ENCODE data around the gene RSAD1.
A peak's percentile ranks its signal among the peaks of the same experiment; 100 is the strongest.

RSAD1 gene

DNA sequence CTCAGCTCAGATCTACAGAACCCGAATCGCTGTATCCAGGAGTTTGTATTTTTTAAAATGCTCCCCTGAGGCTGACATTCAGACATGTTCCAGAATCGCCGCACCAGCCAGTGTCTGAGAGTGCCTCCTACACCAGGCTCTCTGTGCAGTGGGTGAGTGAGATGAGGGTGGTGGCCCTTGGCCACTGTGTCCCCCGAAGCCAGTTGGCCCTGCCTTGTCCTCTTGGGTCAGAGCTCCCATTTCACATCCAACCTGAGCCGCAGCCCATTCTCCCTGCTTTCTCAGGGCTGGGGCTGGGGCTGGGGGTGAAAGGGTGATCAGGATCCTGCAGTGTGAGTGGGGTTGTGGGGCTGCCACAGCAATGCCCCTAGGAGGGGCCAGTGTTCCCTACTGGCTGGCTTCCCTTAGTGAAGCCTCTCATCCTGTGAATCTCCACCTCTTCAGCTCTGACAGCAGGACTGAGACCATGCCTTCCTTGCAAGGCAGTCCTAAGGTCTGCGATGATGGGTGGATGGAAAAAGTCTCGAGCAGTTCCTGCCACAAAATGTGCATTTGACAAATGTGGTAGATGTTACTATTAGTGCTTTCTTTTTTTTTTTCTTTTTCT, 16.7 kb downstream of the RSAD1 start:
- no peak for DNase-seq (ENCODE audit: low read depth)

DNA sequence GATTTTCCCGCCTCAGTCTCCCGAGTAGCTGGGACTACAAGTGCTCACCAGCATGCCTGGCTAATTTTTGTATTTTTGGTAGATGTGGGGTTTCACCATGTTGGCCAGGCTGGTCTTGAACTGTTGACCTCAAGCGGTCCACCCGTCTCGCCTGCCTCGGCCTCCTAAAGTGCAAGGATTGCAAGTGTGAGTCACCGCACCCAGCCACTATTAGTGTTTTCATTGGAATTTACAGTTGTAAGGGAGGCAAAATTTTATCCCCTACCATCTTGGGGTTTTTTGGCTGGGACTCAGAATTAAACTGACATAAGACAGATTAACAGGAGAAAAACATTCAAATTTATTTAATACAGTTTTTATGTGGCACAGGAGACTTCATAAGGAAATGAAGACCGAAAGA, 17.3 kb downstream of the RSAD1 start:
- DNase-seq (ENCODE audit: low read depth), result no peak

DNA sequence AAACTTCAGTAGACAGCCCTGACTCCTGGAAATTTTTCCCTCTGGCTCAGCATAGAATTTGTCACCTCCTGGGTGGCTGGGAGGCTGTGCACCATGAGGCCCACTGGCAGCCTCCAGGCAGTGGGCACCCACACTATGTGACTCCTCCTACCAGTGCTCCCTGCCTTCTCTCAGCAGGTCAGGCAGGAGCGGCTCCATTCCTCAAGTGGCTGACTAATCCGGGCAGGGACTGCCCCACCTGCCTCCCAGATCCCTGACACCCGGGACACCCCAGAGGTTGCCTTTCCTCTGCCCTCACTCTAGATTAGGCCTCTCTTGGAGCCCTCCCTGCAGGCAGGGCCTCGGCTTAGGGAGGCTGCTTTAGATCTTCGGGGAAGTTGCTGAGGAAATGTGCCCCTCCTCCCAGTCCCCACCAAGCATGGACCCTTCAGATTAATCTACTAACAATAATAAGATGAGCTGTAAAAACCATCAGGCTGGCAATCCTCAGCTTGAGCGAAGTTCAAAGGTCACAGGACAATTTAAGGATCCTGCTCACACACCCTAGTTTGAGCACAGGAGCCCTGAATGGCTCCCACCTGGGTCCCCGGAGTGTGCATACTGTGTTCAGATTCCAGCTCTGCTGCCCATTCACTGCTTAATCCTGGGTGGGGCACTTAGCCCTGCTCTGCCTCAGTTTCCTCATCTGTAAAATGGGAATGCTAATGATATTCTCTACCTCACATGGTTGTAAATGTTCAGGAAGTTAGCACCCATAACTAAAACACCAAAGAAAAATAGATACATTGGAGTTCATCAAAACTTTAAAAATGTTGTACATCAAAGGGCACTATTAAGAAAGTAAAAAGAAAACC, 19.6 kb downstream of the RSAD1 start:
- DNase-seq (ENCODE audit: low read depth), result no peak

DNA sequence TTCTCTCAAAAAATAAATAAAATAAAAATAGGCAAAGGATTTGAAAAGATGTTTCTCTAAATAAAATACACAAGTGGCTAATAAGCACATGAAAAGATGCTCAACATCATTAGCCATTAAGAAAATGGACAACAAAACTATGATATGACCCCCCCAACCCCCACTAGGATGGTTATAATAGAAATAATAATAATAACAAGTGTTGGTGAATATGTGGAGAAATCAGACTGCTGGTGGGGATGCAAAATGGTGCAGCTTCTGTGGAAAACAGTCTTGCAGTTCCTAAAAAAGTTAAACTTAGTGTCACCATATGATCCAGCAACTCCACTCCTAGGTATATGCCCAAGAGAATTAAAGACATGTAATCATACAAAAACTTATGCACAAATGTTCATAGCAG, 20.6 kb downstream of the RSAD1 start:
- DNase-seq (ENCODE audit: low read depth), result no peak

DNA sequence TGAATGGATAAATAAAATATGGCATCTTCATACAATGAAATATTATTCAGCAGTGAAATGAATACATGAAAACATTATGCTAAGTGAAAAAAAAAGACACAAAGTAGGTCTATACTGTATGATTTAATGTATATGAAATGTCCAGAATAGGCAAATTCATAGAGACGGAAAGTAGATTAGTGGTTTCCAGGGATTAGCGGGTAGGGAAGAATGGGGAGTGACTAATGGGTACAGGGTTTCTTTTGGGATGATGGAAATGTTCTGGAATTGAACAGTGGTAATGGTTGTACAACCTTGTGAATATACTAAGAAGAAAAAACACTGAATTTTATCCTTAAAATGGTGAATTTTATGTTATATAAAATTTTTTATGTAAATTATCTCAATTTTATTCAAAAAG, 21.1 kb downstream of the RSAD1 start:
- no peak for DNase-seq (ENCODE audit: low read depth)

DNA sequence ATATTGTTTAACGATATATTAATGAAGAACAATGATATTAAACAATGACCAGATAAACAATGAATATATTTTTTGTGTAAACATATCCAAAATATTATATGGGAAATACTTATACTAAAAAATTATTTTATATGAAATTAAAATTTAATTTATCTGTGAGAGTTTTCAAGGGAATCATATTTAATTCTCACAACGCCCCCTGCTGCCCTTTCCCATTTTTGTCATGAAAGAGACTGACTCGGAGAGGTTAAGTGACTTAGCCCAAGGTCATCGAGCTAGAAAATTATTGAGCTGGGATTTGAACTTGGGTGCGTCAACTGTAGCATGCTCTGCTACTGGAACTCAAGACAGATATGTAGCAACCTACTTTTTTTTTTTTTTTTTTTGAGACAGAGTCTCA, 22.4 kb downstream of the RSAD1 start:
- DNase-seq (ENCODE audit: low read depth), result no peak

DNA sequence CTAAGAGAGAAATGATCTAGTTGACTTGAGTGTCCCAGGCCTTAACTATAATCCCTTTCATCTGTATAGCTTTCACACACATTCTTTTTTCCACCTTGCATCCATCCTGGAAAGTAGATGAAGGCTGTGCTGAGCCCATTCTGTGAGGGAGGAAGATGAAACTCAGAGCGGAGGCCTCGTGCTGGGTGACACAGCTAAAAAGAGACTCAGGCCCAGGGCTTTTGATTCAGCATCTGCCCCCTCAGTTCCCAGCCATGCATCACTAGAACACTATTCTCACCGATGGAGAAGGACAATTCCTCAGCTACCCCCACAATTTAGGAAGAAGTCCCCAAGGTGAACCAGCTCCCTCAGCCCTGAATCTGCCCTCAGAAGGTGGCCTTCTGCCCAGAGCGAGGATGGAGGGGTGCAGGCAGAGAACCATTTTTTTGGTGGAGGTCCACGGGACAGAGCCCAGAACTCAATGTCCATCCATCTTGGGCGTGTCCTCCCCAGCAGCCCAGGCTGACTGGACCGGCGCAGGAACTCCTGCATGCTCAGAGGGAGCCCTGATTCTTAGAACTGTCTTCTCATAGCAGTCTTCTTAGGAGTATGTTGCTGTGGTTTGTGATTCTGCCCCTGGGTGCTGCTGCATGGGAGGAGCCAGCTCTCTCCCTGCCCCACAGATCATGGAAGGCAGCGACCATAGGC, 23.8 kb downstream of the RSAD1 start:
- DNase-seq (ENCODE audit: low read depth), result no peak

DNA sequence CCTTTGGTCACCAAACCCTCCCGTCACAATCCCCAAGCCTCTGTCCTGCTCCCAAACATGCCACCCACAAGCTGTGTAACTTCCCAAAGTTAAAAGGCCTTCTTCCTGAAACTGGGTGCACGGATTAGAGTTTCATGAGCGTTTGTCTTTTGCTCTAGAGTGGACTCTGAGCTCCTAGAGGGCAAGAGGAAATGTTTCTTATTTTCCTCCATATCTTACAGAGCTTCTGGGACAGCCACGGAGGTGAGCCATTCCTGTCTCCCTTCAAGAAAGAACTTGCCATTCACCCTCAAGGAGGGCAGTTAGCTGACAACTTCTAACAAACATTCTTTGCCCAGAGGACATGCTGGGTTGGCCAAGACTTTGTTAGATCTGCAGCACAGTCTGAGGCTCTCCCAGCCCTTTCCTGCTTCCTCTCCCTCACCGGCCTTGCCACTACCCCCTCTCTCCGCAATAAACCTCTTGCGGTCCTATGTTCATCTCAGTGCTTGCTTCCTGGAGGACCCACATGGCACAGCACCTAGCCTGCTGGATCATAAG, 27.0 kb downstream of the RSAD1 start:
- DNase-seq (ENCODE audit: low read depth), result no peak

DNA sequence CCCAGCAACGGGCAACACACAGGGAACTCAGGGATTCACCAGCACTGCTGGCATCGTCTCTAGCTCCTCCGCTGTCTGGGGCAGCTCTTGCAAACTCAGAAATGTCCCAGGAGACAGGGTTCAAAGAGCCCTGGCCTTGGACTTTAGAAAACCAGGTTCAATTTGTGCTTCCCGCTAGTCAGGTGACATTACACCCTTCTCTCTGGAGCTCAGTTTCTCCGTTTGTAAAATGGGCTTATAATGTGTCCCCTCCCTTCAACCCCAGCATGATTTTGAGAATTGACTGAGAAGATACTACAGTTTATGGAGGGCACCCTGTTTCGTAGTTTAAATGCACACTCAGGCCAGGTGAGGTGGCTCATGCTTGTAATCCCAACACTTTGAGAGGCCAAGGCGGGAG, 27.6 kb downstream of the RSAD1 start:
- no peak for DNase-seq (ENCODE audit: low read depth)

DNA sequence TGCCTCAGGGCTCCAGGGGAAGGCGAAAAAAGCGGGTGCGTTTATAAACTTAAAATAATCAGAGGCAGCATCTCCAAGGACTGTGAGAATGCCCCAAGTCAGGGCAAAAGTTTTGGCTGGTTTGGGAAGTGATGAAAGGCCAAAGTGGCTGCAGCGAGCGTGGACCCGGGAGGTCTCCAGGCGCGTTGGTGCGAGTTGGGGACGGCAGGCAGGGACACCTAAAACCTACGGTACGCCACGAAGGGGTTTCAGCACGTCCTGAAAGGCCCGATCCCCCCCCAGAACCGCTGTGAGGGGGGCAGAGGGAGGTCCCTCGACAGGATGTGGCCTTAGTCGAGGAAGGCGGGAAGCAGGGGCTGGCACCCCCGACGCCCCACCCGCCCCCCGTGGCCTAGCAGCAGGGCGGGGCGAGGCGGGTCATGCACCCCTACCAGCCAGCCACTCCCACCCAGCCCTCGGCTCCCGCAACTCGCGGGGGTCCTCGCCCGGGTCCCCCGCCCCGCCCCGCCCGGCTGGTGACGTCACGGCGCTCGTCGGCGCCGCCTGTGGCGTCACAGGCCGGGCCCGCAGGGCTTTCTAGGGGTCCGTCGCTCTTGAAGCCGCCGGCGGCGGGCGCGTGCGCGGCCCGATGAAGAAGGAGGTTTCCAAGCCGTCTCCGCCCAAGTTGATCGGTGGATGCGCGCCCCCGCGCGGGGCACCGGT, 29.4 kb downstream of the RSAD1 start, which contains the start of gene MYCBPAP:
Gene MYCBPAP (plus strand): TSS at position 569 of the 702 bp plus-strand sequence. CDS start 236 bp downstream, outside the sequence.
- peak; percentile 70 for DNase-seq (ENCODE audit: low read depth)

DNA sequence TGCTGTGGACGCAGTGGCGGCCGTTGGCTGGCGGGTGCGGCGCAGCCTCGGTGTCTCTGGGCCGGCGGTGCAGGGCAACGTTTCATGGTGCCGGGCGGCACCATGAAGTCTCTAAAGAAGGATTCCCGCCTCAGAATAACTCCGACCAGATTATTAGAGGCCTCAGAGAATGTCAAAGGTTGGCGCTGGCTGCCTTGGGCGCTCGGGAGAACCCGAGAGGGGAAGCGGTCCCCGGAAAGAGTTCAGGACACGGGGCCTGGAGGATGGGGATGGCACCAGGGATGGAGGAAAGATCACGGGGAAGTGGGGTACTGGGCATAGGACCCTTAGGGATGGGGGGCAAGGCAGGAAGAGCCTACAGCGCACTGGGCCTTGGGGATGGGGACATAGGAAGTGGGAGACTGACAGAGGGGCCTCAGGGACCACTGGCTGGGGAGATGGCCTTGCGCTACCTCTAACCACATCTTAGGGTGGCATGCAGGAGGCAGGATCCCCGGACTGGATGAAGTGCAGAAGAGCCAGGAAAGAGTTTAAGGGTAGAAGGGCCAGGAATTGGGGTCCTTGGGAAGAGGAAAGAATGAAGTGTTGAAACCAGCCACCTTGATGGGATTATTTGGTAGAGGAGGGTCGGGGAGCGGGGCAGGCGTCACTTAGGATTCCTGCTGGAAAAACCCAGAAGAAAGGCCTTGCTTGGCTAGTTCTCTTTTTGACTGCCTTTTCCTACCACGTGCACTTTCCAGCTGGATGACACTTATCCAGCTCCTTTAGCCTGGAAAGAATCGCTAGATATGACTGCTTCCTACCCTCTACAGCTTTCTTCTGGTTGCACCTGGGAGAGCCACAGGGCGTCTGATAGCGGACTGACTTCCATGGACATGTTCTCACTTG, 30.2 kb downstream of the RSAD1 start:
- DNase-seq (ENCODE audit: low read depth), result no peak

DNA sequence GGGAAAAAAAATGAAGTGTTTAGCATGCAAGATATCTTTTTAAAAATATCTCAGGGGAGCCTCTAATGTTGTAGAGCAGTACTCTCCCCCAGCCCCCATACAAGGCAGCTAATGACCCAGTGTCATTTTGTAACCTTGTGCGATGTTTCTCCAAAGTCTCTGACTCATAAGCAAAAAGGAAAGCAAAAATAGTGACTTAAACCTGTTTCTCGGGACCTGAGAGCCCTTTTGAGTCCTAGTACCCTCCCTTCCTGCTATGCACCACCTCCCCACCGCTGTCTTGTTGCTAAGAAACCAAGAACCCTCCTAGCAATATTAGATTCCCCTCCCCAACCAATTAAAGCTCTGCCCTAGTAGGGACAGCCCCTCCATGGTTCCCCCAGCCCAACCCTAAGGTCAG, 32.4 kb downstream of the RSAD1 start:
- DNase-seq (ENCODE audit: low read depth), result peak; percentile 29

DNA sequence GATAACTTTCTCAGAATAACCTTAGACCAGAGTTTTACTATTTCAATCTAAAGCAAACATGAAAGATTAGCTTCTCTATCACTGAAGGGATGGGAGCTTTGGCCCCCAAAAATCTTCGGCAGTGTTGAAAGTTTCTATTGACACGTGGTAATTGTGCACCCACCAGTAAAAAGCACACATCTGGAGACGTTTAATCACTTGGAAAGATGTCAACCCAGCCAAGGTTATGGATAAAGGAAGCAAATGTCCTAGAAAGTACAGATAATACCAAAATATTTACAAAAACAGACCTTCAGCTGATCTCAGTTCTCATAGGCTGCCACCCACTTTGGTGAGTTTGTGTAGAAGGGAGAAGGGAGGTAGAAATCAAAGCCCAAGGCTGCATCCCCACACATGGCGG, 34.8 kb downstream of the RSAD1 start:
- DNase-seq (ENCODE audit: low read depth), result no peak

DNA sequence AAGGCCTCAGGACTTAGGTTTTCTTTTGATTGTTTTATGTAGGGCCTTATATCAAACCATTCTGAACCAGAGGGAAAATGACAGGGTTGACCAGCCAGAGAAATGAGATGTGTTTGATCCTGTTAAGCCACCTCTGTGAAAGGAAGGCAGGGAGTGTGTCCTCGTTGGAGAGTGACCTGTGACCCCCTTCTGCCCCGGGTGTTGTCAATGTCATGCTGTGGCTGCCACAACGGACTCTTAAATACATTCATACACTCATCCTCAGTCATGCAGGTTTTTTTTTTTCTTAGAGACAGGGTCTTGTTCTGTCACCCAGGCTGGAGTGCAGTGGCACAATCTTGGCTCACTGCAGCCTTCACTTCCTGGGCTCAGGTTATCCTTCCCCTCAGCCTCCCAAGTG, 35.7 kb downstream of the RSAD1 start:
- DNase-seq (ENCODE audit: low read depth), result no peak

DNA sequence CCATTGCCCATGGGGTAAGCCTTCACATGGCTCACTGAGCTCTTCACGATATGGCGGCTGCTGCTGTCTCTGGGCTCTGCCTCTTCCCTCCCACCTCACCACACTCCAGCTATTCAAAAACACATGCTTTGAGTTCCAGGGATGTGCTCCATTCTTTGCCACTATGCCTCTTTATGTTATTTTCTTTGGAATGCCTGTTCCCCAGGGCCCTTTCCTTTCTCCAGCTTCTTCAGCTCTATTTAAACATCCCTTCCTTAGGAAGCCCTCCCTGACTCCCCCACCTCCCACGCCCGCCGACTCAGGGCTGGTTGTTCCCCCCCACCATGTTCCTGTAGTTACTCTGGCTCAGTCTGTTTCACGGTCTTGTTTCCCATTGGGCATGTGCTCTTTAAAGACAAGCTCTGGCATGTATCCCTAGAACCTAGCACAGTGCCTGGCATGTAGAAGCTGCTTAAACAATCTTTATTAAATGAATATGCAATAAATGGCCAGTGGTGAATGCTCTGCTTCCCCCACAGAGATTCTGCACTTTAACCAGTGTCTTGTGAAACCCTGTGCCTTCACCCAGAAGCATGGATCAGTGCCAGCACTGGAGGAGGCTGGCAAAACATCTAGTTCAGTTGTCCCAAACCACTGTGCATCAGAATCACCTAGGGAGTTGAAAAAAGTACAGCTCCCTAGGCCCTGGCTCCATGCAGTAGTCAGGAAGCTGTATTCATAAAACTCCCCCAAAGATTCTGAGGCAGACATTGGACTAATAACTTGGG, 36.5 kb downstream of the RSAD1 start:
- DNase-seq (ENCODE audit: low read depth), result no peak

DNA sequence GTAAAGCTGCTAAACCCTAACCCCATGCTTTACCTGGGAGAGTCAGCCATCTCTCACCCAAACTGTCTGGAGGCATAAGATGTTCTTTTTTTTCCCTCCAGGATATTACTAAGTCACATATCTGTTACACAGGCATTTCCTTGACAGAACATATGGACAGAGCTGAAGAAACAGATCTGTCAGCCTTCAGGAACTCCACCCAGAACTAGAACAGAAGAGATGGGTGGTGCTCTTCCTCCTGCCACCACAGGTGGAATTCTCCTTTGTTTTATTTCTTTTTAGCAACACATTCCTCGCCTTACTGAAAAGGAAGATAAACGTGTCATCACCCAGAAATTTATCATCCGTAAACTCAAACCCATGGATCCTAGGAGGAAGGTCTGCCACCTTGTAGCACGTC, 38.4 kb downstream of the RSAD1 start:
- no peak for DNase-seq (ENCODE audit: low read depth)

DNA sequence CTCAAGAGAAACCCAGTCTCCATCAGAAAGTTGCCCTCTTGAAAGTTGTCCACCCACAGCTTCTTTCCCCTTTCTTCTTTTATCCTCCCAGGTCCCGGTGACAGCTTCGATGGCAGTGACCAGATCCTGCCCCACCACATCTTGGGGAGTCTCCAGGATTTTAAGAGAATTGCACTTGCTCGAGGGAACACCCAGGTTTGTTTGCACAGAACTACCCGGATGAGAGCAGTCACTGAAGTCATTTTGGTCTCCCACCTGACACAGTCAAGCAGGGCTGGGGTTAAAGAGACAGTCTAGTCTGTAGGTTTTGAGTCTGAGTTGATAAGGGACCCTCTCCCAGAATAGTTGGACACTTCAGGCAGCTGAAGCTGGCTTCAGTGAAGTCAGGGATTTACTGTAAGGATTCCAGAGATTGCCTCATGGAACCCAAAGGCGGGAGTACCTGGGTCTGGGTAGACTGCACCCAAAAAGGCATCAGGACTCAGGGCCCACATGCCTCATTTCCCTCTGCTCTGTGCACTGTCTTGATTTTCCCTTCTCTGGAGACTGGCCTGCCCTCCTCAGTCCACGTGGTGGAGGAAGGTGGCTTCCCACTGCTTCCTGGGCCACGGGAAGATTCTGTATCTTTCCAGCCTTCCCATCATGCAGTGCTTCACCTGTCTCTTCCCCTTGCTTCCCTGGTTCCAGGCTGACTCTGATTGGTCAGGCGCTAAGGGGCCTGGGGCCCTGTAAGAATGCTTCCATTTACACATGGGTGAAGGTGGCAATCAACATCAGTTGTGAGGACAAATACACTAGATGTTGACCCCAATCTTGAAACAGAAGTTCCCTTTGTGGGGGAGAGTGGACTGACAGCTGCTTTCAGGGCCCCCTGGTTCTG, 39.1 kb downstream of the RSAD1 start:
- DNase-seq (ENCODE audit: low read depth), result no peak

DNA sequence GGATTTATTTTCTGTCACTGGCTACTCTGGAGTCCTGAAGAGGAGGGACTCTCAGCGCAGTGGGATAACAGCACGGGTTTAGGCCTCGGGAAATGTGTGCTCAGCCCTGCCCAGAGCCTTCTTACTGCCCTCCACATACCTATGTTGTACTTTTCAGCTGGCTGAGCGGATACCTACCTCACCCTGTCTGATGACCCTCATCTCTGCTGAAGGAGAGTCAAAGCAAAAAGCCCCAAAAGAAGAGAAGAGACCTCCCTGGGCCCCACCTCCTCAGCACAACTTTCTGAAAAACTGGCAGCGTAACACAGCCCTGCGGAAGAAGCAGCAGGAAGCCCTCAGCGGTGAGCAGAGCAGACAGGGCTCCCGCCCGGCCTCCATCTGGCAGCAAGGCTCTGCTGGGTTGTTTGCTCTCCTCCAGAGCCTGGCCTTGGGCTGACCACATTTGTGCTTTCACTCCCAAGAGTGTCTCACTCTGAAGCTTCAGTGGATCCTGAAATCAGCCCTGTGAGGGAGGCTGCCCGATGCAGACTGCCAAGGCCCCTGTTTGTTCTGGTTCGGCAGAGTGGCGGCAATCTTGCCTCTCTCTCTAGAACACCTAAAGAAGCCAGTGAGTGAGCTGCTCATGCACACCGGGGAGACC, 39.8 kb downstream of the RSAD1 start:
- DNase-seq (ENCODE audit: low read depth), result no peak
